SK-N-SH (cell line): ENCODE measurements around the gene KCNE2. TPM values are rescaled to one million over a fixed set of nuclear protein-coding genes. Genes with fewer than 3 reads are reported as not detected.

Experiments used
- CTCF ChIA-PET: fragments of 300-600, 350-600 bp; formaldehyde crosslinking; extraction: SDS; loops from one replicate; lab custom pipeline; 2021; lab: Yijun Ruan, JAX
- POLR2A ChIA-PET: fragments of 350-600 bp; sonication (Branson Sonifier 250); formaldehyde crosslinking; extraction: SDS; loops from one replicate; lab custom pipeline; 2020; ENCODE audit warnings: antibody characterized with exemption, inconsistent platforms; lab: Yijun Ruan, JAX
- DNase-seq: peaks from one replicate; pipeline ENCODE4 v3.0.0; 2012
- H2AFZ ChIP-seq: fragments of 200-600 bp; sonication (generic); 2 replicates; pipeline ENCODE4 v1.8.1; 2016; ENCODE audit warnings: antibody characterized with exemption, mild to moderate bottlenecking, low read depth
- H3F3A ChIP-seq: fragments of 200-600 bp; sonication (generic); replicated peaks from 2 replicates; pipeline ENCODE3; 2016; ENCODE audit warnings: antibody characterized with exemption, mild to moderate bottlenecking; ENCODE audit not compliant: insufficient read depth
- H3K27ac ChIP-seq, 2 experiments: fragments of 200-500 bp in 1 of 2; fragments of 200-600 bp in 1 of 2; sonication (Bioruptor generic) in 1 of 2; sonication (generic), shearing (Covaris generic) in 1 of 2; 2 replicates each; pipeline versions ENCODE4 v1.5.1 to v1.6.1; 2014 to 2016; ENCODE audit warnings: low read depth in 2 of 2, inconsistent platforms in 1 of 2, low read length in 1 of 2, mild to moderate bottlenecking in 1 of 2, mixed read lengths in 1 of 2
- H3K27me3 ChIP-seq: fragments of 200-600 bp; sonication (generic), shearing (Covaris generic); 2 replicates; pipeline ENCODE4 v1.6.1; 2016; ENCODE audit warnings: mixed run types; ENCODE audit not compliant: insufficient read depth
- H3K36me3 ChIP-seq, 2 experiments: fragments of 200-500 bp in 1 of 2; fragments of 200-600 bp in 1 of 2; sonication (Bioruptor generic) in 1 of 2; sonication (generic) in 1 of 2; replicated peaks in 1 of 2; 2 replicates each; pipeline versions ENCODE3 to v1.5.1; 2014 to 2016; ENCODE audit warnings: low read length in 1 of 2, mild to moderate bottlenecking in 1 of 2; ENCODE audit not compliant: insufficient read depth in 2 of 2, control insufficient read depth in 1 of 2
- H3K4me1 ChIP-seq, 2 experiments: fragments of 200-500 bp in 1 of 2; fragments of 200-600 bp in 1 of 2; sonication (Bioruptor generic) in 1 of 2; sonication (generic), shearing (Covaris generic) in 1 of 2; 2 replicates each; pipeline versions ENCODE4 v1.5.1 to v1.6.1; 2014 to 2016; ENCODE audit warnings: low read depth in 1 of 2, low read length in 1 of 2, mixed run types in 1 of 2; ENCODE audit not compliant: insufficient read depth in 2 of 2, control insufficient read depth in 1 of 2
- H3K4me2 ChIP-seq: fragments of 200-600 bp; sonication (generic), shearing (Covaris generic); 2 replicates; pipeline ENCODE4 v1.6.1; 2017; ENCODE audit warnings: mixed run types
- H3K4me3 ChIP-seq, 2 experiments: fragments of 200-500 bp in 1 of 2; fragments of 200-600 bp in 1 of 2; sonication (Bioruptor generic) in 1 of 2; sonication (generic), shearing (Covaris generic) in 1 of 2; 2 replicates each; pipeline versions ENCODE4 v1.5.1 to v1.8.1; 2014 to 2016; ENCODE audit warnings: low read depth in 2 of 2, inconsistent platforms in 1 of 2, low read length in 1 of 2, mild to moderate bottlenecking in 1 of 2, mixed read lengths in 1 of 2, moderate library complexity in 1 of 2
- H3K79me2 ChIP-seq: fragments of 200-600 bp; sonication (generic); 2 replicates; pipeline ENCODE4 v1.8.1; 2017; ENCODE audit warnings: mild to moderate bottlenecking; ENCODE audit not compliant: insufficient read depth
- H3K9ac ChIP-seq: fragments of 200-600 bp; sonication (generic); 2 replicates; pipeline ENCODE4 v1.6.1; 2017; ENCODE audit warnings: mixed run types
- H3K9me2 ChIP-seq: fragments of 200-600 bp; sonication (generic); 2 replicates; pipeline ENCODE4 v1.6.1; 2017; ENCODE audit warnings: mixed run types
- H3K9me3 ChIP-seq: fragments of 200-600 bp; sonication (generic); 2 replicates; pipeline ENCODE4 v1.6.1; 2017; ENCODE audit warnings: mixed run types, mild to moderate bottlenecking, moderate library complexity
- H4K20me1 ChIP-seq: fragments of 200-600 bp; sonication (generic); 2 replicates; pipeline ENCODE4 v1.6.1; 2017; ENCODE audit warnings: mild to moderate bottlenecking, mixed run types; ENCODE audit not compliant: insufficient read depth
- ELF1 ChIP-seq: IDR thresholded peaks from 2 replicates; pipeline ENCODE4 v1.4.0; 2012
- EP300 ChIP-seq, 2 experiments: IDR thresholded peaks; 2 replicates each; pipeline versions ENCODE4 v1.4.0 to v1.6.1; 2012; ENCODE audit warnings: borderline replicate concordance in 1 of 2, low read depth in 1 of 2, low read length in 1 of 2
- EZH2phosphoT487 ChIP-seq: fragments of 200-600 bp; sonication (generic); IDR thresholded peaks from 2 replicates; pipeline ENCODE4 v1.6.1; 2017; ENCODE audit warnings: low read depth, mixed run types, mild to moderate bottlenecking, antibody characterized with exemption, moderate library complexity, borderline replicate concordance
- FOXJ3 ChIP-seq: sonication (generic); formaldehyde crosslinking; IDR thresholded peaks from 2 replicates; pipeline ENCODE4 v1.5.1; 2020; ENCODE audit warnings: mild to moderate bottlenecking, missing genetic modification reagents
- FOXM1 ChIP-seq: IDR thresholded peaks from 2 replicates; pipeline ENCODE4 v1.4.0; 2012; ENCODE audit warnings: low read depth, mild to moderate bottlenecking
- GABPA ChIP-seq: IDR thresholded peaks from 2 replicates; pipeline ENCODE4 v1.4.0; 2012; ENCODE audit warnings: low read depth, mild to moderate bottlenecking
- MXI1 ChIP-seq: IDR thresholded peaks from 2 replicates; pipeline ENCODE4 v1.6.1; 2012; ENCODE audit warnings: mild to moderate bottlenecking, low read depth, low read length, improper control_type of control experiment
- NFIC ChIP-seq: IDR thresholded peaks from 2 replicates; pipeline ENCODE4 v1.4.0; 2012; ENCODE audit warnings: borderline replicate concordance
- POLR2AphosphoS5 ChIP-seq: IDR thresholded peaks from 2 replicates; pipeline ENCODE4 v1.6.1; 2012; ENCODE audit warnings: low read depth, low read length
- RAD21 ChIP-seq: IDR thresholded peaks from 2 replicates; pipeline ENCODE4 v1.6.1; 2012; ENCODE audit warnings: mild to moderate bottlenecking, low read length
- RCOR1 ChIP-seq: fragments of 150-350 bp; IDR thresholded peaks from 2 replicates; pipeline ENCODE4 v1.6.1; 2017; ENCODE audit warnings: antibody characterized with exemption, low read length
- RXRA ChIP-seq: IDR thresholded peaks from 2 replicates; pipeline ENCODE4 v1.4.0; 2012; ENCODE audit warnings: low read depth, mild to moderate bottlenecking, borderline replicate concordance
- SIN3A ChIP-seq: IDR thresholded peaks from 2 replicates; pipeline ENCODE4 v1.6.1; 2012; ENCODE audit warnings: low read depth, mild to moderate bottlenecking, low read length, moderate library complexity, borderline replicate concordance
- TAF1 ChIP-seq: IDR thresholded peaks from 2 replicates; pipeline ENCODE4 v1.6.1; 2012; ENCODE audit warnings: low read depth, mild to moderate bottlenecking, low read length, moderate library complexity, borderline replicate concordance
- TEAD4 ChIP-seq: IDR thresholded peaks from 2 replicates; pipeline ENCODE4 v1.4.0; 2012; ENCODE audit warnings: mild to moderate bottlenecking, borderline replicate concordance; ENCODE audit not compliant: insufficient read depth
- USF2 ChIP-seq: fragments of 150-350 bp; IDR thresholded peaks from 2 replicates; pipeline ENCODE4 v1.6.1; 2017; ENCODE audit warnings: antibody characterized with exemption, low read length, low read depth, borderline replicate concordance
- WGBS: methylation state at CpG from one replicate; pipeline ENCODE4 v1.1.6; 2017; ENCODE audit warnings: low lambda C conversion rate; 5-methylcytosine and 5-hydroxymethylcytosine counted together
- polyA plus RNA-seq, 3 experiments: library from polyadenylated mRNA; depleted of rRNA; stranded (reverse); fragments of >200 nt; gene quantifications; 2 replicates each; pipeline ENCODE4 v1.2.3, GENCODE V29; 2012
- TF ChIP-seq, protein P1 (sequence below): IDR thresholded peaks from 2 replicates; pipeline ENCODE4 v1.4.0; 2012; ENCODE audit warnings: low read depth, borderline replicate concordance
- TF ChIP-seq, protein P2 (sequence below): IDR thresholded peaks from 2 replicates; pipeline ENCODE4 v1.6.1; 2012; ENCODE audit warnings: mild to moderate bottlenecking, low read depth, low read length, moderate library complexity
- TF ChIP-seq, protein P3 (sequence below): IDR thresholded peaks from 2 replicates; pipeline ENCODE4 v1.4.0; 2012; ENCODE audit warnings: low read depth

The KCNE2 gene
- polyA plus RNA-seq, 1 of the 3 experiments (the other 2 are of a cell fraction), result 0.05 TPM

- TF ChIP-seq RXRA, result no peak
- no peak for TF ChIP-seq MXI1
- TF ChIP-seq TEAD4, result no peak
- no peak for TF ChIP-seq RAD21
- TF ChIP-seq GABPA, result no peak
- TF ChIP-seq, protein P1, sequence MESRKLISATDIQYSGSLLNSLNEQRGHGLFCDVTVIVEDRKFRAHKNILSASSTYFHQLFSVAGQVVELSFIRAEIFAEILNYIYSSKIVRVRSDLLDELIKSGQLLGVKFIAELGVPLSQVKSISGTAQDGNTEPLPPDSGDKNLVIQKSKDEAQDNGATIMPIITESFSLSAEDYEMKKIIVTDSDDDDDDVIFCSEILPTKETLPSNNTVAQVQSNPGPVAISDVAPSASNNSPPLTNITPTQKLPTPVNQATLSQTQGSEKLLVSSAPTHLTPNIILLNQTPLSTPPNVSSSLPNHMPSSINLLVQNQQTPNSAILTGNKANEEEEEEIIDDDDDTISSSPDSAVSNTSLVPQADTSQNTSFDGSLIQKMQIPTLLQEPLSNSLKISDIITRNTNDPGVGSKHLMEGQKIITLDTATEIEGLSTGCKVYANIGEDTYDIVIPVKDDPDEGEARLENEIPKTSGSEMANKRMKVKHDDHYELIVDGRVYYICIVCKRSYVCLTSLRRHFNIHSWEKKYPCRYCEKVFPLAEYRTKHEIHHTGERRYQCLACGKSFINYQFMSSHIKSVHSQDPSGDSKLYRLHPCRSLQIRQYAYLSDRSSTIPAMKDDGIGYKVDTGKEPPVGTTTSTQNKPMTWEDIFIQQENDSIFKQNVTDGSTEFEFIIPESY, result no peak
- TF ChIP-seq EP300 (IDR thresholded peaks at IDR 0.05; ENCODE audit: borderline replicate concordance in 1 of 2, low read depth in 1 of 2, low read length in 1 of 2), result no peak
- no peak for TF ChIP-seq FOXM1
These were observed 11.2 kb upstream of the KCNE2 start (continued) for GRCh38 chr21:34352556-34352955.

DNA sequence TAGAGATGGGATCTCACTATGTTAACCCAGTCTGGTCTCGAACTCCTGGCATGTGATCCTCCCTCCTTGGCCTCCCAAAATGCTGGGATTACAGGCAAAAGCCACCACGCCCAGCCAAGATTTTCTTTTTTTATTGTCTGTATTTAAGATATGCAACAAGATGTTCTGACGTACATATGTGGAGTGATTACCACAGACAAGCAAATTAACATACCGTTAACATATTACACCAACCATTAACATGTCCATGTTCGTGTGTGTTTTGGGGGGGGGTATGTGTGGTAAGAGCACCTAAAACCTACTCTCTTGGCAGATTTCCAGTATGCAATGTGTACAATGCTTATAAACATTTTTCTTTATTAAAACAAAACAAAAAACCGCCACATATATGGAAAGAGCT is 10.6 kb upstream of the KCNE2 start:
- Histone ChIP-seq H3K4me3 (no peak overlapping the region), H3F3A (no peaks in the 10 kb centered on the region), H3K79me2 (no peaks in the 10 kb centered on the region), H2AFZ (no peak overlapping the region), H3K9me2 (no peaks in the 10 kb centered on the region), H3K27me3 (no peaks in the 10 kb centered on the region; the same call in 1 of the 2 replicates), H4K20me1 (no peaks in the 10 kb centered on the region), H3K27ac (no peak overlapping the region), H3K4me1 (no peaks in the 10 kb centered on the region), H3K9me3 (no peaks in the 10 kb centered on the region), H3K4me2 (no peak overlapping the region), H3K36me3 (no peaks in the 10 kb centered on the region), H3K9ac (no peak overlapping the region)
- 46% methylated on average over 6 of the region's 6 CpGs for WGBS
- CTCF ChIA-PET, result interaction anchor here (0.7 to 22.3 kb wide), 10 partner anchors 8 to 434 kb away, joined by 3 to 407 read pairs (median 3); no protein-coding TSS in a partner anchor
- POLR2A ChIA-PET, result no interaction called here
- TF ChIP-seq RCOR1, result no peak
- TF ChIP-seq, protein P2, sequence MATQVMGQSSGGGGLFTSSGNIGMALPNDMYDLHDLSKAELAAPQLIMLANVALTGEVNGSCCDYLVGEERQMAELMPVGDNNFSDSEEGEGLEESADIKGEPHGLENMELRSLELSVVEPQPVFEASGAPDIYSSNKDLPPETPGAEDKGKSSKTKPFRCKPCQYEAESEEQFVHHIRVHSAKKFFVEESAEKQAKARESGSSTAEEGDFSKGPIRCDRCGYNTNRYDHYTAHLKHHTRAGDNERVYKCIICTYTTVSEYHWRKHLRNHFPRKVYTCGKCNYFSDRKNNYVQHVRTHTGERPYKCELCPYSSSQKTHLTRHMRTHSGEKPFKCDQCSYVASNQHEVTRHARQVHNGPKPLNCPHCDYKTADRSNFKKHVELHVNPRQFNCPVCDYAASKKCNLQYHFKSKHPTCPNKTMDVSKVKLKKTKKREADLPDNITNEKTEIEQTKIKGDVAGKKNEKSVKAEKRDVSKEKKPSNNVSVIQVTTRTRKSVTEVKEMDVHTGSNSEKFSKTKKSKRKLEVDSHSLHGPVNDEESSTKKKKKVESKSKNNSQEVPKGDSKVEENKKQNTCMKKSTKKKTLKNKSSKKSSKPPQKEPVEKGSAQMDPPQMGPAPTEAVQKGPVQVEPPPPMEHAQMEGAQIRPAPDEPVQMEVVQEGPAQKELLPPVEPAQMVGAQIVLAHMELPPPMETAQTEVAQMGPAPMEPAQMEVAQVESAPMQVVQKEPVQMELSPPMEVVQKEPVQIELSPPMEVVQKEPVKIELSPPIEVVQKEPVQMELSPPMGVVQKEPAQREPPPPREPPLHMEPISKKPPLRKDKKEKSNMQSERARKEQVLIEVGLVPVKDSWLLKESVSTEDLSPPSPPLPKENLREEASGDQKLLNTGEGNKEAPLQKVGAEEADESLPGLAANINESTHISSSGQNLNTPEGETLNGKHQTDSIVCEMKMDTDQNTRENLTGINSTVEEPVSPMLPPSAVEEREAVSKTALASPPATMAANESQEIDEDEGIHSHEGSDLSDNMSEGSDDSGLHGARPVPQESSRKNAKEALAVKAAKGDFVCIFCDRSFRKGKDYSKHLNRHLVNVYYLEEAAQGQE, result no peak
- no peak for TF ChIP-seq POLR2AphosphoS5
- TF ChIP-seq SIN3A, result no peak
- TF ChIP-seq EZH2phosphoT487, result no peak
- TF ChIP-seq NFIC, result no peak
- TF ChIP-seq USF2, result no peak
- no peak for TF ChIP-seq EP300 (IDR thresholded peaks at IDR 0.05; ENCODE audit: borderline replicate concordance in 1 of 2, low read depth in 1 of 2, low read length in 1 of 2)
- TF ChIP-seq FOXM1, result no peak
- no peak for TF ChIP-seq RAD21
- TF ChIP-seq, protein P1, result no peak
- no peak for TF ChIP-seq ELF1
- no peak for TF ChIP-seq TAF1
- TF ChIP-seq FOXJ3, result no peak
- TF ChIP-seq, protein P3, sequence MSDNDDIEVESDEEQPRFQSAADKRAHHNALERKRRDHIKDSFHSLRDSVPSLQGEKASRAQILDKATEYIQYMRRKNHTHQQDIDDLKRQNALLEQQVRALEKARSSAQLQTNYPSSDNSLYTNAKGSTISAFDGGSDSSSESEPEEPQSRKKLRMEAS, result no peak
- no peak for DNase-seq
